ENCODE measurements around the gene TNFRSF11A. TPM values are rescaled to one million over a fixed set of nuclear protein-coding genes. Genes with fewer than 3 reads are reported as not detected.

TNFRSF11A gene
- total and polyA plus RNA-seq, 2 donors (not counting 1 experiment from before 2014, with no cell fraction given) = 0.01 to 1.7 TPM

DNA sequence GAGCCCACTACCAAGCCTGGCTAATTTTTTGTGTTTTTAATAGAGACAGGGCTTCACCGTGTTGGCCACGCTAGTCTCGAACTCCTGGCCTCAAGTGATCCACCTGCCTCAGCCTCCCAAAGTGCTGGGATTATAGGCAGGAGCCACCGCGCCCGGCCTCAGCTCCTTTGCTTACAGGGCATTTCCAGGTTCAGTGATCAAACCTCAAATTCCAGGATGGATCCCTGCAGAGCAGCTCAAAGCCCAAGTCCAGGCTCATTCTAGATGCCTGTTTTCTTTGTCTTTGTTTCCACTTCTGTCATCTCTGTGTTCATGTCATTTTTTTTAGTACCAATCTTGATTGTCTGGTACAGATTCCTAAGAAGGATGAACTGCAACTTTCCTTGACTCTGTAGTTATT is 41.9 kb downstream of the TNFRSF11A start:
- Mint-ChIP-seq H3K27me3 (peaks cover 6% of the 10 kb centered on the region), H3K27ac (no peak overlapping the region), H3K9me3 (ENCODE audit: insufficient read depth) (no peaks in the 10 kb centered on the region), H3K4me3 (no peak overlapping the region), H3K4me1 (no peaks in the 10 kb centered on the region)
- Histone ChIP-seq H3K4me3 (ENCODE audit: control extremely low read depth in 1 of 5, extremely low read depth in 1 of 5, insufficient read depth in 1 of 5, low read depth in 2 of 5, low read length in 4 of 5) (no peak overlapping the region), H3K27me3 (replicated peaks in 1 of 4; ENCODE audit: control extremely low read depth in 1 of 4, control insufficient read depth in 3 of 4, insufficient read depth in 4 of 4, low read length in 3 of 4) (no peaks in the 10 kb centered on the region), H4K20me1 (ENCODE audit: control insufficient read depth, insufficient read depth, low read length, poor library complexity, severe bottlenecking) (no peaks in the 10 kb centered on the region), H3K36me3 (replicated peaks in 1 of 2; ENCODE audit: control extremely low read depth in 1 of 2, control insufficient read depth in 1 of 2, extremely low read depth in 1 of 2, insufficient read depth in 2 of 2, low read length in 1 of 2) (no peaks in the 10 kb centered on the region), H3K27ac (ENCODE audit: low read length in 2 of 2) (no peak overlapping the region), H3K79me2 (ENCODE audit: control insufficient read depth, insufficient read depth, low read length) (no peaks in the 10 kb centered on the region), H3K4me2 (replicated peaks; ENCODE audit: low read depth, low read length, poor library complexity, severe bottlenecking) (no peak overlapping the region), H3K9ac (ENCODE audit: low read length) (no peak overlapping the region), H3K4me1 (ENCODE audit: control insufficient read depth in 2 of 2, insufficient read depth in 2 of 2, low read length in 2 of 2) (no peaks in the 10 kb centered on the region), H3K9me3 (ENCODE audit: control extremely low read depth in 1 of 3, control insufficient read depth in 2 of 3, insufficient read depth in 1 of 3, low read length in 2 of 3) (no peaks in the 10 kb centered on the region), H2AFZ (ENCODE audit: insufficient read depth, low read depth, low read length, poor library complexity, severe bottlenecking) (no peak overlapping the region)
- CTCF ChIA-PET = no interaction called here
- DNase-seq (no peak), ATAC-seq (ENCODE audit: low read depth) (no peak)
- no peak for TF ChIP-seq EZH2 (IDR thresholded peaks at IDR 0.05; ENCODE audit: borderline replicate concordance, insufficient read depth, low read depth, low read length, poor library complexity, severe bottlenecking)
- TF ChIP-seq CTCF (IDR thresholded peaks at IDR 0.05) = no peak
- intact Hi-C loops (cut with micrococcal nuclease) = no loop called here
- WGBS (ENCODE audit: insufficient coverage) = 98% methylated on average over 6 of the region's 6 CpGs
- POLR2A ChIA-PET = no interaction called here

GRCh38 chr18:62368100-62368499 is 43.0 kb downstream of the TNFRSF11A start:
- H3K36me3 ChIP-seq (replicated peaks in 1 of 2; ENCODE audit: control extremely low read depth in 1 of 2, control insufficient read depth in 1 of 2, extremely low read depth in 1 of 2, insufficient read depth in 2 of 2, low read length in 1 of 2) = no peaks in the 10 kb centered on the region
- DNase-seq (no peak), ATAC-seq (ENCODE audit: low read depth) (no peak)
- ChIA-PET CTCF (interaction anchor here (1.0 kb wide), 1 partner anchor 53 kb away, joined by 3 read pairs; no protein-coding TSS in a partner anchor), POLR2A (no interaction called here)
- H3K79me2 ChIP-seq (ENCODE audit: control insufficient read depth, insufficient read depth, low read length) = no peaks in the 10 kb centered on the region
- no peaks in the 10 kb centered on the region for H3K27me3 ChIP-seq (replicated peaks in 1 of 4; ENCODE audit: control extremely low read depth in 1 of 4, control insufficient read depth in 3 of 4, insufficient read depth in 4 of 4, low read length in 3 of 4)
- no peak overlapping the region for H3K4me2 ChIP-seq (replicated peaks; ENCODE audit: low read depth, low read length, poor library complexity, severe bottlenecking)
- no peak overlapping the region for H3K27ac Mint-ChIP-seq
- no peak overlapping the region for H2AFZ ChIP-seq (ENCODE audit: insufficient read depth, low read depth, low read length, poor library complexity, severe bottlenecking)
- no peaks in the 10 kb centered on the region for H3K9me3 Mint-ChIP-seq (ENCODE audit: insufficient read depth)
- H3K9me3 ChIP-seq (ENCODE audit: control extremely low read depth in 1 of 3, control insufficient read depth in 2 of 3, insufficient read depth in 1 of 3, low read length in 2 of 3) = no peaks in the 10 kb centered on the region
- no peaks in the 10 kb centered on the region for H3K4me1 ChIP-seq (ENCODE audit: control insufficient read depth in 2 of 2, insufficient read depth in 2 of 2, low read length in 2 of 2)
- H3K4me3 Mint-ChIP-seq = no peak overlapping the region
- no peak overlapping the region for H3K9ac ChIP-seq (ENCODE audit: low read length)
- TF ChIP-seq EZH2 (IDR thresholded peaks at IDR 0.05; ENCODE audit: borderline replicate concordance, insufficient read depth, low read depth, low read length, poor library complexity, severe bottlenecking) (no peak), CTCF (IDR thresholded peaks at IDR 0.05) (no peak)
- WGBS (ENCODE audit: insufficient coverage) = no CpG with 5 or more reads among the region's 2 CpGs
- H3K27ac ChIP-seq (ENCODE audit: low read length in 2 of 2) = no peak overlapping the region
- H3K4me3 ChIP-seq (ENCODE audit: control extremely low read depth in 1 of 5, extremely low read depth in 1 of 5, insufficient read depth in 1 of 5, low read depth in 2 of 5, low read length in 4 of 5) = no peak overlapping the region
- H4K20me1 ChIP-seq (ENCODE audit: control insufficient read depth, insufficient read depth, low read length, poor library complexity, severe bottlenecking) = no peaks in the 10 kb centered on the region
- intact Hi-C loops (cut with micrococcal nuclease) = no loop called here
- peaks cover 4% of the 10 kb centered on the region for H3K27me3 Mint-ChIP-seq
- H3K4me1 Mint-ChIP-seq = peaks cover 2% of the 10 kb centered on the region

All from B cell (primary cell).